ENCODE results near the gene ITGB1BP2.
A peak's percentile ranks its signal among the peaks of the same experiment; 100 is the strongest.
"Not testable (repeated sequence)": the region's sequence is repeated elsewhere in the genome, so short reads cannot be mapped to it uniquely, and the experiment has no call there.

ITGB1BP2 gene

GRCh38 chrX:71301195-71301924 lies at the start of gene ITGB1BP2:
TSS of gene ITGB1BP2 (plus strand) at chrX:71301750. CDS start at chrX:71301807, 57 bp downstream.
- no peak for DNase-seq (ENCODE audit: low read depth in 3 of 3, low spot score in 1 of 3)

DNA sequence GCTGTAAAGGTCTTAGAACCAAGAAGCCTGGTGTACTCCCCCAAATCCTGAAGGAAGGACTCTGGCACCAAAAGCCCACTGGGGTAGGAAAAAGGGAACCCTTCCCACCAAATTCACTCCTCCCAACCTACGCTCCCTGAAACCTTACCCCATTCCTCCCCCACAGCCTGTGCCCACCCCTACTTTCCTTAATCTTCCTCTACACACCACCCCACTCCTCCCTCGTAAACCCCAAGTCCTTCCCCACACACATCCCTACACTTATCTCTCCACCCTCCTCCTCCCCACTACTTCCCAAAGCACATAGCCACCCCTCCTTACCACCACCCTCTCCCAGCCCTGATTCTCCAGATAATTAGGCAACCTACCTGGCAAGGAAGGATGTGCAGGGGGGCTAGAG lies 49.3 kb upstream of the ITGB1BP2 start:
- no peak for DNase-seq (ENCODE audit: low read depth in 3 of 3, low spot score in 1 of 3)

DNA sequence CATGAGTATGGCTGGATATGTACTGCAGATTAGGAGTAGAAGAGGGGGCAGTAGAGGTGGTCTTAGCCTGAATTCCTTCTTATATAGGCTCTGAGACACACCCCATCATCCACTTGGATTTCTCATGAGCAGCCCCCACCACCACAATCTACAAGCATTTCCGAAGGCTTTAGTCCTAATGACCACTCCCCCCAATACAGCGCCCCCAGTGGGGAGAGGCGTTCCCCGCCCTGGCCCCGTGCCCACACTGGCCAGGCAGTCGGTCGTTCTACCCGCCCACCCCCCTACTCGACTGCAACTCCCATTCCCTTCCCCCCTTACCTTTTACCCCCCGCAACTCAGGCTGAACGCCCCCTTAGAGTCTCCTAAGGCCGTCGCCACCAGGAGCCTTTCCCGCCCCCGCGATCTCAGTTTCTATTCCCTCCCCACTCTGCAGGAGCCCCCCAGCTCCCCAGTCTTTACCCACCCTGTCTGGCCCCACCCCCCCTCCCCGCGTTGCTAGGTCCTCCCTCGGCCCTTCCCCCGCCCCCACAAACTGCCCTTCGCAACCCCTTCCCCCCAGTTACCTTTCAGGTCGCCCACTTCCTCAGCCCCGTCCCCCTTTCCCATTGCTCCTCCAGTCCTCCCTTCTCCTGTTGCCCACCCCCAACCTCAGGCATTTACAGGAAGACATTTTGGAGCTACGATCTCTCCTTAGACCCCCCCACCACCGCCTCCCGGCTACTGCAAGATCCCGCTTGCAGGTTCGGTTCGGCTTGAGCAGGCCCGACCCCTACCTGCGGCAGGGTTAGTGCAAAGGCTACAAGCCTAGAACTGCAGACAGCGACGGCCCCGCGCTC lies 48.1 kb upstream of the ITGB1BP2 start:
- no peak for DNase-seq (ENCODE audit: low read depth in 3 of 3, low spot score in 1 of 3)

- peak; percentile 36 to 60 (median 53) for DNase-seq (ENCODE audit: low read depth in 3 of 3, low spot score in 1 of 3)
Observed at GRCh38 chrX:71254092-71254963, 47.2 kb upstream of the ITGB1BP2 start, which contains the start of gene ZMYM3. TSS of gene ZMYM3 (minus strand) at chrX:71254140. CDS start at chrX:71253255, 885 bp downstream.

- DNase-seq (ENCODE audit: low read depth in 3 of 3, low spot score in 1 of 3), result no peak
Observed at GRCh38 chrX:71256051-71256450, 45.5 kb upstream of the ITGB1BP2 start.

GRCh38 chrX:71256856-71257255 lies 44.7 kb upstream of the ITGB1BP2 start:
- no peak for DNase-seq (ENCODE audit: low read depth in 3 of 3, low spot score in 1 of 3)

GRCh38 chrX:71268624-71269023 lies 32.9 kb upstream of the ITGB1BP2 start:
- DNase-seq (ENCODE audit: low read depth in 3 of 3, low spot score in 1 of 3), result not testable (repeated sequence)

DNA sequence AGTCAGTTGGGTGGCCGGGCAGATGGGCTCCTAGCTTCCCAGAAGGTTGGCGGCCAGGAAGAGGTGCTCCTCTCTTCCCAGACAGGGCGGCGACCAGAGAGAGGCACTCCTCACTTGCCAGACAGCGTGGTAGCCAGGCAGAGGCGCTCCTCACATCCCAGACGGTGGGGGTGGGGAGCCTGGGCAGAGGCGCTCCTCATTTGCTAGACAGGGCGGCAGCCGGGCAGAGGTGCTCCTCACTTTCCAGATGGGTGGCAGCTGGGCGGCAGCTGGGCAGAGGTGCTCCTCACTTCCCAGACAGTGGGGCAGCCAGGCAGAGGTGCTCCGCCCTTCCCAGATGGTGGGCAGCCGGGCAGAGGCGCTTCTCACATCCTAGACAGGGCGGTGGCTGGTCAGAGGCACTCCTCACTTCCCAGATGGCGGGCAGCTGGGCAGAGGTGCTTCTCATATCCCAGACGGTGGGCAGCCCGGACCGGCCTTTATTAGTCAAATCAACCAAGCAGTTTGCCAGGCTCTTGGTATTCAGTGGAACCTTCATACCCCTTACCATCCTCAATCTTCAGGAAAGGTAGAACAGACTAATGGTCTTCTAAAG lies 31.7 kb upstream of the ITGB1BP2 start:
- no peak for DNase-seq (ENCODE audit: low read depth in 3 of 3, low spot score in 1 of 3)

- not testable (repeated sequence) for DNase-seq (ENCODE audit: low read depth in 3 of 3, low spot score in 1 of 3)
Observed at GRCh38 chrX:71272313-71272712, 29.2 kb upstream of the ITGB1BP2 start.

DNA sequence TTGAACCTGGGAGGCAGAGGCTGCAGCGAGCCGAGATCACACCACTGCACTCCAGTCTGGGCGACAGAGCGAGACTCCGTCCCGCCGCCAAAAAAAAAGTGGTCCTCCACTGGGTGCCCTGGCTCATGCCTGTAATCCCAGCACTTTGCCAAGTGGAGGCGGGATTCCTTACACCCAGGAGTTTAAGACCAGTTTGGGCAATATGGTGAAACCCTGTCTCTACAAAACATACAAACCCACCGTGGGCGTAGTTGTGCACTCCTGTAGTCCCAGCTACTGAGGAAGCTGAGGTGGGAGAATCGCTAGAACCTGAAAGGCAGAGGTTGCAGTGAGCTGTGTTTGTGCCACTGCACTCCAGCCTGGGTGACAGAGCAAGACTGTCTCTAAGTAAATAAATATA lies 20.2 kb upstream of the ITGB1BP2 start:
- DNase-seq (ENCODE audit: low read depth in 3 of 3, low spot score in 1 of 3), result not testable (repeated sequence)

DNA sequence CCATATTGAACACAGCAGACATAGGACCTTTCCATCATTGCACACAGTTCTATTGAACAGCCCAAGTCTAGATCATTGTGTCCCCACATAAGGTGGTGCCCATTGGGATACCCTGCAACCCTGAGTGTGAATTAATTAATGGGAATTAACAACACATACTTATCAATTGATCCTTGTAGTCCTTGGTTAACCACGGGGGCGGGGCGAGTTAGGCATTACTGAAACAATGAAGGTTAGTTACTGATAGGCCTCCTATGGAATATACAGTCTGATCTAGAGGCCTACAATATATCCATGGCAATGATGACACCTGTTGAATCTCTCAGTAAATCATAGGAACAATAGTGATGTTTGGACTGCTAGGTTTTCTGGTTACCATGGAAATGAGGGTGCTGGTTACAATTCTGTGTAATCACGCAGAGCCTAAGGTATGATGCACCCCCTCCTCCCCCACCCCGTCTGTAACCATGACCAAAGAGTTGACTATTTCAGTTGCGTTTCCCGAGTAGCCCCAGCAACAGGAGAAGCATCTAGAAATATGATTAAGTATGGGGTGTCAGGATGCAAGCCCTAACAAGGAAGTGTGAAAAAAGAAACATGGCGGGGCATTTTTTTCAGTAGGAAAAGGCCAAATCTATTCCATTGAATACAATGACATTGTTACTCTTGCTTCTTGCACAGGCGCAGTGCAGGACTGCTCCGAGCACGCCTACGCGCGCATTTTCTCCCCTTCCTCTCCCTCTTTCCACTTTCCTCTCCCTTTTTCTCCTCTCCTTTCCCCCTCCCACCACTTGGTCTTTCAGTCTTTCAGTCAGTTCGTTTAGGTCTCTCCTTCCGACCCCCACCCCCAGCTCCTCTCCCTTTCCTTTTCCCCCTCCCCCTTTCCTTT lies 18.8 kb upstream of the ITGB1BP2 start:
- peak in 1 of 3 donors; percentile 2 for DNase-seq (ENCODE audit: low read depth in 3 of 3, low spot score in 1 of 3)

DNA sequence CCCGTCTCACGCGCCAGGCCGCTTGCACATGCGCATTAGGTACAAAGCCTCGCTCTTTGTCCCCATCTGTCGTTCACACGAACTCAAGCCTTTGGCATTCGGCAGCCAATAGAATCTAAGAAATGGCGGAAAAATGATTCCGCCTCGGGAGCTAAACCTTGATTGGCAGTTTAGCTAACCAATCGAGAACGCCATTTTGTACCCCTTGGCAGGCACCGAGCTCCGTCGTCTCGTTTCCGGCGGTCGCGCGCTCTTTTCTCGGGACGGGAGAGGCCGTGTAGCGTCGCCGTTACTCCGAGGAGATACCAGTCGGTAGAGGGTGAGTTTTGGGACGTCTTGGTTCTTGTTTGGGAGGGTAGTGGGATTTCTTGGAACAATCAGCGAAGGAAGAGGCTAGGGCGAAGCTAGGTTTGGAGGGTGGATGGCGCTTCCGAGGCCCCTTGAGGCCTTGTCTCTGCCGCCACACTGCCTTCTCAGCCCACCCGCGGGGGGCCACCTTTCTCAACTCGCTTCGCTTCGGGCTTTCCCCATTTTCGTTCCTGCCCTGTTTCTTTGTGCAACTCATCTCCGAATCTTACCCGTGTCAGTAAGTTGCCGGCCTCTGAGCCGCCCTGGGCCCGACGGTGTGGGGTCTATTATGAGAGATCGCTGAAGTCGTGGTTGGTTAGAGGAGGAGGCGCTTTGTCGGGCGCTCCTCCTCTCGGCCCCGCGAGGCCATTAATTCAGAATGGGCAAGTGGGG lies 18.0 kb upstream of the ITGB1BP2 start, which contains the start of gene NONO:
TSS of gene NONO (plus strand) at position 233 of the 741 bp plus-strand sequence. CDS start 7,003 bp downstream, outside the sequence.
- peak; percentile 42 to 78 (median 65) for DNase-seq (ENCODE audit: low read depth in 3 of 3, low spot score in 1 of 3)

- DNase-seq (ENCODE audit: low read depth in 3 of 3, low spot score in 1 of 3), result no peak
Observed at GRCh38 chrX:71285929-71286328, 15.6 kb upstream of the ITGB1BP2 start.

GRCh38 chrX:71291381-71291780 lies 10.2 kb upstream of the ITGB1BP2 start:
- DNase-seq (ENCODE audit: low read depth in 3 of 3, low spot score in 1 of 3), result no peak

GRCh38 chrX:71292669-71293365 lies 8.7 kb upstream of the ITGB1BP2 start:
- DNase-seq (ENCODE audit: low read depth in 3 of 3, low spot score in 1 of 3), result no peak

- no peak for DNase-seq (ENCODE audit: low read depth in 3 of 3, low spot score in 1 of 3)
Observed at GRCh38 chrX:71296806-71297205, 4.7 kb upstream of the ITGB1BP2 start.

DNA sequence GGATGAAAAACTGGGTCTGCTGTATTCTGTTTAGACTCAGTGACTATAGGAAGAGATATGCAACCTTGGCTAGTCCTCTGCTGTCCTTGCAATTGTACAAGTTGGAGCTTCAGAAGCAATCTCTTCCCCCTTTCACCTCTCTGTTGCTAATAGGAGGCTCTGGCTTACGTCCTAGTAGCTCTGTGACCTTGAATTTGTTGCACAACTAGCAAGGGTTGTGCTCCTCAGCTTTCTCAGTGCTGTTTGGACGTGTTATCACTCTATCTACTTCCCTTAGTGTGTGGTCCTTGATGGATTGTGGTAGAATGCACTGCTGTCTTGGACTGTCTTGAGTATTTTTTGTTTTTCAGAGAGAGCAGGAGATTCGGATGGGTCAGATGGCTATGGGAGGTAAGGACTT lies 3.4 kb upstream of the ITGB1BP2 start:
- DNase-seq (ENCODE audit: low read depth in 3 of 3, low spot score in 1 of 3), result no peak

DNA sequence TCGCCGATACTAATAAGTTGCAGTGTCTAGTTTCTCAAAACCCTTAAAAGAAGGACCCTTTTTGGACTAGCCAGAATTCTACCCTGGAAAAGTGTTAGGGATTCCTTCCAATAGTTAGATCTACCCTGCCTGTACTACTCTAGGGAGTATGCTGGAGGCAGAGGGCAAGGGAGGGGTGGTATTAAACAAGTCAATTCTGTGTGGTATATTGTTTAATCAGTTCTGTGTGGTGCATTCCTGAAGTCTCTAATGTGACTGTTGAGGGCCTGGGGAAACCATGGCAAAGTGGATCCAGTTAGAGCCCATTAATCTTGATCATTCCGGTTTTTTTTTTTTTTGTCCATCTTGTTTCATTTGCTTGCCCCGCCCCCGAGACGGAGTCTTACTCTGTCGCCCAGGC lies 1.5 kb upstream of the ITGB1BP2 start:
- not testable (repeated sequence) for DNase-seq (ENCODE audit: low read depth in 3 of 3, low spot score in 1 of 3)

All from stimulated activated CD4-positive, alpha-beta T cell treated with anti-CD3 and anti-CD28 coated beads, TNF-alpha, amount 100 ng/mL, for 1 hour (primary cell).